GM10847 (cell line): ENCODE data around the gene SLC1A6.

Source experiments
- POLR2A ChIP-seq: IDR thresholded peaks from 2 replicates; pipeline ENCODE4 v1.6.1; 2011; ENCODE audit not compliant: insufficient read length; ENCODE audit errors: extremely low read depth

The SLC1A6 gene

GRCh38 chr19:14906711-14907110, 73.0 kb downstream of the SLC1A6 start:
- TF ChIP-seq POLR2A, result no peak

- no peak for TF ChIP-seq POLR2A
Measured at GRCh38 chr19:14901675-14902260, 77.9 kb downstream of the SLC1A6 start.
